Panc1 (cell line): ENCODE measurements around the gene PIM2. TPM values are rescaled to one million over a fixed set of nuclear protein-coding genes. Genes with fewer than 3 reads are reported as not detected.

Experiments used
- ATAC-seq: fragments of 200-7000 bp; cut with Tn5 transposase; 2 replicates; pipeline ENCODE4 v1.9.1; 2020; ENCODE audit warnings: mild to moderate bottlenecking, moderate library complexity
- BruUV-seq: library from RNA; stranded (reverse); fragments of 400-500 nt; replicated peaks from 2 replicates; lab custom pipeline; 2021; lab: Mats Ljungman, UMichigan
- CTCF ChIA-PET: fragments of 300-600 bp; sonication (Branson Sonifier 250); formaldehyde crosslinking; loops from one replicate; lab custom pipeline; 2022; ENCODE audit warnings: antibody characterized with exemption; lab: Charles Lee
- POLR2A ChIA-PET: fragments of 300-600 bp; sonication (Branson Sonifier 250); formaldehyde crosslinking; loops from one replicate; lab custom pipeline; 2022; ENCODE audit warnings: antibody characterized with exemption; lab: Charles Lee
- DNase-seq: peaks from one replicate; pipeline ENCODE4 v3.0.0-alpha.2; 2010; ENCODE audit warnings: low read depth, low spot score
- H3K27ac ChIP-seq: 2 replicates; pipeline ENCODE4 v1.5.1; 2011; ENCODE audit warnings: mild to moderate bottlenecking, low read length, inconsistent platforms
- H3K27me3 ChIP-seq: fragments of 200-500 bp; sonication (Bioruptor generic); 2 replicates; pipeline ENCODE4 v1.6.0; 2014; ENCODE audit warnings: low read length, inconsistent platforms; ENCODE audit not compliant: control insufficient read depth, insufficient read depth
- H3K36me3 ChIP-seq: fragments of 200-500 bp; sonication (Bioruptor generic); 2 replicates; pipeline ENCODE4 v1.5.1; 2014; ENCODE audit warnings: inconsistent platforms, mild to moderate bottlenecking, low read length, moderate library complexity; ENCODE audit not compliant: control insufficient read depth, insufficient read depth
- H3K4me1 ChIP-seq: 2 replicates; pipeline ENCODE4 v1.5.1; 2011; ENCODE audit warnings: inconsistent platforms, mild to moderate bottlenecking, low read length, moderate library complexity; ENCODE audit not compliant: control insufficient read depth, insufficient read depth
- H3K4me3 ChIP-seq, 2 experiments: 2 replicates each; pipeline ENCODE4 v1.5.1; 2011 to 2012; ENCODE audit warnings: low read depth in 2 of 2, low read length in 2 of 2, mild to moderate bottlenecking in 2 of 2, inconsistent platforms in 1 of 2, moderate library complexity in 1 of 2
- H3K9me3 ChIP-seq: fragments of 200-500 bp; sonication (Bioruptor generic); 2 replicates; pipeline ENCODE4 v1.5.1; 2014; ENCODE audit warnings: low read depth, mild to moderate bottlenecking, inconsistent platforms, low read length, moderate library complexity; ENCODE audit not compliant: control insufficient read depth, insufficient read depth
- POLR2AphosphoS5 ChIP-seq: IDR thresholded peaks from 2 replicates; pipeline ENCODE4 v1.6.1; 2012; ENCODE audit warnings: mild to moderate bottlenecking, low read depth, low read length, moderate library complexity
- SIN3A ChIP-seq: IDR thresholded peaks from 2 replicates; pipeline ENCODE4 v1.6.1; 2012; ENCODE audit warnings: low read depth, mild to moderate bottlenecking, low read length, moderate library complexity, borderline replicate concordance; ENCODE audit not compliant: insufficient read depth
- TCF7L2 ChIP-seq: IDR thresholded peaks from 2 replicates; pipeline ENCODE4 v1.6.1; 2011; ENCODE audit warnings: mild to moderate bottlenecking, low read depth, low read length, inconsistent platforms
- in situ Hi-C: cut with HindIII; loops from 2 replicates; pipeline ENCODE4 v1.10.0; 2016; ENCODE audit warnings: low sequenced_read_pairs, low pct_unique_long_range_greater_than_20kb
- intact Hi-C: fragments of 100-400 bp; cut with micrococcal nuclease; formaldehyde crosslinking; loops from one replicate; pipeline ENCODE4 v1.10.0; 2022; ENCODE audit not compliant: unreplicated experiment
- total RNA-seq: library from RNA; stranded (reverse); gene quantifications from one replicate; pipeline ENCODE4 v1.2.1, GENCODE V29; 2021; ENCODE audit not compliant: unreplicated experiment
- TF ChIP-seq, protein P1 (sequence below): fragments of 450-650 bp; IDR thresholded peaks from 2 replicates; pipeline ENCODE4 v1.5.1; 2017; ENCODE audit warnings: mild to moderate bottlenecking
- TF ChIP-seq, protein P2 (sequence below), 2 experiments: IDR thresholded peaks; 2 replicates each; pipeline ENCODE4 v1.6.1; 2011 to 2012; ENCODE audit warnings: low read depth in 2 of 2, control low read depth in 1 of 2, low read length in 1 of 2, mild to moderate bottlenecking in 1 of 2, moderate library complexity in 1 of 2; ENCODE audit not compliant: insufficient read depth in 1 of 2

PIM2 gene
- total RNA-seq, 1 experiment from 2014 or later: 52.6 TPM

DNA sequence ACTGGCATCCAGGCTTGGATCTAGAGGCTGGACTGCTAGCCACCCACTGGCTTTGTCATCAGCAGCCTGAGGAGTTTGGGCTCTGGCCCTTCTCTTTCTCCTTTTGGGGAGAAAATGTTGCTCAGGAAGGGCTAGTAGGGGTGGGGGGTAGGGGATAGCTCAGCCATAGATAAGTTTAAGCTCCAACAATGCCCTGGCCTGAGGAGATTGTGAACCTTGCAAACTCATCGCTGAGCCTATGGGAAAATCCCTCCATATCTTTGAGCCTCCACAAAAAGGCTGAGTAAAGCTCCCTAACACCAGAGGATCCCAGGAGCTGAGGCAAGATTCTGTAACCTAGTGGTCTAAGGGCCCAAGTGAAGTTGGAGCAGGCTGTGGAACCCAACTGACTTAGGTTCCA is 29.8 kb upstream of the PIM2 start:
- DNase-seq (no peak), ATAC-seq (no peak)
- ChIA-PET CTCF (no interaction called here), POLR2A (no interaction called here)
- Histone ChIP-seq H3K27ac (no peak overlapping the region), H3K27me3 (no peaks in the 10 kb centered on the region), H3K36me3 (no peaks in the 10 kb centered on the region), H3K4me3 (no peak overlapping the region), H3K4me1 (no peaks in the 10 kb centered on the region), H3K9me3 (no peaks in the 10 kb centered on the region)
- intact Hi-C loops: no loop called here
- no peak for TF ChIP-seq POLR2AphosphoS5
- no peak for TF ChIP-seq TCF7L2
- TF ChIP-seq SIN3A: no peak
- BruUV-seq: no TSS peak
- in situ Hi-C loops: no loop called here

DNA sequence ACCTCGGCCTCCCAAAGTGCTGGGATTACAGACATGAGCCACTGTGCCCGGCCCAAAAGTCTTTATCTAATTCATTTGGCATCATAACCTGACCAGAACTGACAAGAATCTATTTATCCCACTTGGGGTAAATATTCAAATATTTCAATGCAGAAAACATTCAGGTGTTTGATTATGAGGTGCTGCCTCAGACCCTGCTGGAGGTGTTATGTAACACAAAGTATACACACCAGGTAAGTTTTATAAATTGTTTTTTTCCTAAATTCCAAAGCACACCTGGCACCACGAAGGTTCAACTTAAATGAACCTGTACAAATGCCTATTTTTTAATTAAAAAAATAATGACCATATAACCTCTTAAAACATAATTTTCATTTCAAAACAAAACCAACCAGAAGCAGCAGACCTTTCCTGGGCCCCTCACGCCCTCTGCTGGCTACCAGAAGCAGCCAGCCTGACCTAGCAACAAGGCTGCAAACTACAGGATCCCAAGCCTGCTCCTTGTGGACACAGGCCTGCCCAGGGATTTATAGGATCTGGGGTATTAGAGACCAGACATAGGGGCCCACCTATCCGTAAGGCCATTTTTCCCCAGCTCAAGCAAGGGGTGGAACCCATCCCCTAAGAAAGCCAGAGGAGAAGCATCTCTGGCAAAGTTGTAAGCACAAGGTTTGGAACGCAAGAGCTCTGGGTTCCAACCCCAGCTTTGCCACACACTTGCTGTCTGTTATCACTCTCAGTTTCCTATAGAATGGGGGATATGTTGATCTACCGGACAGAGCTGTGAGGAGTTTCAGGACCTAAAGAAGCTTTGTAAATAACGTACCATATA is 26.9 kb upstream of the PIM2 start:
- no TSS peak for BruUV-seq
- ATAC-seq (peak; percentile 96), DNase-seq (no peak)
- intact Hi-C loops: no loop called here
- Histone ChIP-seq H3K36me3 (no peaks in the 10 kb centered on the region), H3K27me3 (no peaks in the 10 kb centered on the region), H3K4me3 (no peak overlapping the region), H3K4me1 (no peaks in the 10 kb centered on the region), H3K9me3 (no peaks in the 10 kb centered on the region), H3K27ac (no peak overlapping the region)
- in situ Hi-C loops: no loop called here
- ChIA-PET POLR2A (no interaction called here), CTCF (interaction anchor here (0.7 kb wide), 1 partner anchor 1666 kb away, joined by 5 read pairs; no protein-coding TSS in a partner anchor)
- no peak for TF ChIP-seq TCF7L2
- TF ChIP-seq, protein P1, sequence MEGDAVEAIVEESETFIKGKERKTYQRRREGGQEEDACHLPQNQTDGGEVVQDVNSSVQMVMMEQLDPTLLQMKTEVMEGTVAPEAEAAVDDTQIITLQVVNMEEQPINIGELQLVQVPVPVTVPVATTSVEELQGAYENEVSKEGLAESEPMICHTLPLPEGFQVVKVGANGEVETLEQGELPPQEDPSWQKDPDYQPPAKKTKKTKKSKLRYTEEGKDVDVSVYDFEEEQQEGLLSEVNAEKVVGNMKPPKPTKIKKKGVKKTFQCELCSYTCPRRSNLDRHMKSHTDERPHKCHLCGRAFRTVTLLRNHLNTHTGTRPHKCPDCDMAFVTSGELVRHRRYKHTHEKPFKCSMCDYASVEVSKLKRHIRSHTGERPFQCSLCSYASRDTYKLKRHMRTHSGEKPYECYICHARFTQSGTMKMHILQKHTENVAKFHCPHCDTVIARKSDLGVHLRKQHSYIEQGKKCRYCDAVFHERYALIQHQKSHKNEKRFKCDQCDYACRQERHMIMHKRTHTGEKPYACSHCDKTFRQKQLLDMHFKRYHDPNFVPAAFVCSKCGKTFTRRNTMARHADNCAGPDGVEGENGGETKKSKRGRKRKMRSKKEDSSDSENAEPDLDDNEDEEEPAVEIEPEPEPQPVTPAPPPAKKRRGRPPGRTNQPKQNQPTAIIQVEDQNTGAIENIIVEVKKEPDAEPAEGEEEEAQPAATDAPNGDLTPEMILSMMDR: peak; percentile 90
- TF ChIP-seq, protein P2, sequence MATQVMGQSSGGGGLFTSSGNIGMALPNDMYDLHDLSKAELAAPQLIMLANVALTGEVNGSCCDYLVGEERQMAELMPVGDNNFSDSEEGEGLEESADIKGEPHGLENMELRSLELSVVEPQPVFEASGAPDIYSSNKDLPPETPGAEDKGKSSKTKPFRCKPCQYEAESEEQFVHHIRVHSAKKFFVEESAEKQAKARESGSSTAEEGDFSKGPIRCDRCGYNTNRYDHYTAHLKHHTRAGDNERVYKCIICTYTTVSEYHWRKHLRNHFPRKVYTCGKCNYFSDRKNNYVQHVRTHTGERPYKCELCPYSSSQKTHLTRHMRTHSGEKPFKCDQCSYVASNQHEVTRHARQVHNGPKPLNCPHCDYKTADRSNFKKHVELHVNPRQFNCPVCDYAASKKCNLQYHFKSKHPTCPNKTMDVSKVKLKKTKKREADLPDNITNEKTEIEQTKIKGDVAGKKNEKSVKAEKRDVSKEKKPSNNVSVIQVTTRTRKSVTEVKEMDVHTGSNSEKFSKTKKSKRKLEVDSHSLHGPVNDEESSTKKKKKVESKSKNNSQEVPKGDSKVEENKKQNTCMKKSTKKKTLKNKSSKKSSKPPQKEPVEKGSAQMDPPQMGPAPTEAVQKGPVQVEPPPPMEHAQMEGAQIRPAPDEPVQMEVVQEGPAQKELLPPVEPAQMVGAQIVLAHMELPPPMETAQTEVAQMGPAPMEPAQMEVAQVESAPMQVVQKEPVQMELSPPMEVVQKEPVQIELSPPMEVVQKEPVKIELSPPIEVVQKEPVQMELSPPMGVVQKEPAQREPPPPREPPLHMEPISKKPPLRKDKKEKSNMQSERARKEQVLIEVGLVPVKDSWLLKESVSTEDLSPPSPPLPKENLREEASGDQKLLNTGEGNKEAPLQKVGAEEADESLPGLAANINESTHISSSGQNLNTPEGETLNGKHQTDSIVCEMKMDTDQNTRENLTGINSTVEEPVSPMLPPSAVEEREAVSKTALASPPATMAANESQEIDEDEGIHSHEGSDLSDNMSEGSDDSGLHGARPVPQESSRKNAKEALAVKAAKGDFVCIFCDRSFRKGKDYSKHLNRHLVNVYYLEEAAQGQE (IDR thresholded peaks at IDR 0.05; ENCODE audit: insufficient read depth in 1 of 2, low read depth in 2 of 2, low read length in 1 of 2): no peak

DNA sequence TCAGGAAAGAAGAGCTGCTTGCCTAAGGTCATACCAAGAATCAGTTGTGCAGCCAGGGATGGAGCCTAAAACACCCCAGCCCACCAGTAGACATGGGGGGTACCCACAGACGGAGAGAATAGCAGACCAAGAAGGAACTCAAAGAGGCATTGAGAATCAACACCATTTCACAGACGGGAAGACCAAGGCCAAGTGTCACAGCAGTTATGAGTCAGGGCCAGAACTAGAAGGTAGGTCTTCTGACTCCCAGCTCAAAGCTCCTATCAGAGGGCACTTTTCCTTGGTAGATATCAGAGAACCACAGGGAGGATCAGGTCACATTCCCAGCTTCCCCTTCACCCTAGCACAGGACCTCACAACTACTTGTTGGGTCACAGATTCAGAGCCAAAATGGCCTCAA is 24.1 kb upstream of the PIM2 start:
- CTCF ChIA-PET: no interaction called here
- Histone ChIP-seq H3K9me3 (no peaks in the 10 kb centered on the region), H3K27me3 (no peaks in the 10 kb centered on the region), H3K4me3 (no peak overlapping the region), H3K27ac (no peak overlapping the region), H3K36me3 (no peaks in the 10 kb centered on the region), H3K4me1 (no peaks in the 10 kb centered on the region)
- BruUV-seq: no TSS peak
- in situ Hi-C loops: no loop called here
- intact Hi-C loops: no loop called here
- no peak for TF ChIP-seq TCF7L2
- TF ChIP-seq, protein P2 (IDR thresholded peaks at IDR 0.05; ENCODE audit: insufficient read depth in 1 of 2, low read depth in 2 of 2, low read length in 1 of 2): no peak
- TF ChIP-seq, protein P1: no peak
- no peak for TF ChIP-seq POLR2AphosphoS5
- POLR2A ChIA-PET: no interaction called here
- no peak for DNase-seq
- no peak for ATAC-seq
